Measurements from ENCODE around the gene ZNF236. TPM values are rescaled to one million over a fixed set of nuclear protein-coding genes. Genes with fewer than 3 reads are reported as not detected.

The ZNF236 gene
- total RNA-seq, 1 donor = 11.6 TPM

GRCh38 chr18:76914314-76914713, 92.0 kb downstream of the ZNF236 start:
- Histone ChIP-seq H3K4me2 (ENCODE audit: insufficient read depth, low read length) (no peak overlapping the region), H3K36me3 (ENCODE audit: insufficient read depth, low read length) (peaks cover 44% of the 10 kb centered on the region), H3K4me1 (ENCODE audit: insufficient read depth, low read length) (no peaks in the 10 kb centered on the region)

GRCh38 chr18:76914796-76915195, 92.4 kb downstream of the ZNF236 start:
- Histone ChIP-seq H3K4me2 (ENCODE audit: insufficient read depth, low read length) (no peak overlapping the region), H3K9me3 (ENCODE audit: low read depth, low read length) (no peaks in the 10 kb centered on the region), H3K79me2 (ENCODE audit: insufficient read depth, low read length) (no peaks in the 10 kb centered on the region), H3K27ac (ENCODE audit: low read depth, low read length) (no peak overlapping the region), H3K4me3 (ENCODE audit: insufficient read depth, low read length) (no peak overlapping the region), H3K4me1 (ENCODE audit: insufficient read depth, low read length) (no peaks in the 10 kb centered on the region), H4K20me1 (ENCODE audit: insufficient read depth, low read length) (no peaks in the 10 kb centered on the region), H3K36me3 (ENCODE audit: insufficient read depth, low read length) (peaks cover 44% of the 10 kb centered on the region), H3K27me3 (ENCODE audit: insufficient read depth, low read length) (no peaks in the 10 kb centered on the region), H2AFZ (ENCODE audit: low read length) (no peak overlapping the region)
- DNase-seq (ENCODE audit: insufficient read length, low spot score, missing footprints) = no peak
- no peak for TF ChIP-seq CTCF (IDR thresholded peaks at IDR 0.05; ENCODE audit: extremely low read depth, low read depth, low read length)

More at GRCh38 chr18:76914314-76914713, 92.0 kb downstream of the ZNF236 start:
- H3K27ac ChIP-seq (ENCODE audit: low read depth, low read length) = no peak overlapping the region
- H3K27me3 ChIP-seq (ENCODE audit: insufficient read depth, low read length) = no peaks in the 10 kb centered on the region
- no peak for DNase-seq (ENCODE audit: insufficient read length, low spot score, missing footprints)
- no peaks in the 10 kb centered on the region for H3K9me3 ChIP-seq (ENCODE audit: low read depth, low read length)
- H3K79me2 ChIP-seq (ENCODE audit: insufficient read depth, low read length) = no peaks in the 10 kb centered on the region
- H4K20me1 ChIP-seq (ENCODE audit: insufficient read depth, low read length) = no peaks in the 10 kb centered on the region
- no peak overlapping the region for H3K4me3 ChIP-seq (ENCODE audit: insufficient read depth, low read length)
- H2AFZ ChIP-seq (ENCODE audit: low read length) = no peak overlapping the region
- no peak for TF ChIP-seq CTCF (IDR thresholded peaks at IDR 0.05; ENCODE audit: extremely low read depth, low read depth, low read length)

GRCh38 chr18:76915456-76915855, 93.1 kb downstream of the ZNF236 start:
- Histone ChIP-seq H2AFZ (ENCODE audit: low read length) (no peak overlapping the region), H3K79me2 (ENCODE audit: insufficient read depth, low read length) (no peaks in the 10 kb centered on the region), H3K9me3 (ENCODE audit: low read depth, low read length) (no peaks in the 10 kb centered on the region), H3K4me2 (ENCODE audit: insufficient read depth, low read length) (no peak overlapping the region), H3K4me1 (ENCODE audit: insufficient read depth, low read length) (no peaks in the 10 kb centered on the region), H3K4me3 (ENCODE audit: insufficient read depth, low read length) (no peak overlapping the region), H3K27ac (ENCODE audit: low read depth, low read length) (no peak overlapping the region), H3K36me3 (ENCODE audit: insufficient read depth, low read length) (peaks cover 37% of the 10 kb centered on the region), H4K20me1 (ENCODE audit: insufficient read depth, low read length) (no peaks in the 10 kb centered on the region), H3K27me3 (ENCODE audit: insufficient read depth, low read length) (no peaks in the 10 kb centered on the region)
- no peak for DNase-seq (ENCODE audit: insufficient read length, low spot score, missing footprints)
- no peak for TF ChIP-seq CTCF (IDR thresholded peaks at IDR 0.05; ENCODE audit: extremely low read depth, low read depth, low read length)

GRCh38 chr18:76920974-76921373, 98.6 kb downstream of the ZNF236 start:
- DNase-seq (ENCODE audit: insufficient read length, low spot score, missing footprints) = no peak
- Histone ChIP-seq H3K36me3 (ENCODE audit: insufficient read depth, low read length) (peaks cover 18% of the 10 kb centered on the region), H4K20me1 (ENCODE audit: insufficient read depth, low read length) (no peaks in the 10 kb centered on the region), H3K9me3 (ENCODE audit: low read depth, low read length) (no peaks in the 10 kb centered on the region), H3K4me3 (ENCODE audit: insufficient read depth, low read length) (no peak overlapping the region), H3K79me2 (ENCODE audit: insufficient read depth, low read length) (no peaks in the 10 kb centered on the region), H3K27ac (ENCODE audit: low read depth, low read length) (no peak overlapping the region), H2AFZ (ENCODE audit: low read length) (no peak overlapping the region), H3K27me3 (ENCODE audit: insufficient read depth, low read length) (no peaks in the 10 kb centered on the region), H3K4me1 (ENCODE audit: insufficient read depth, low read length) (no peaks in the 10 kb centered on the region), H3K4me2 (ENCODE audit: insufficient read depth, low read length) (no peak overlapping the region)
- TF ChIP-seq CTCF (IDR thresholded peaks at IDR 0.05; ENCODE audit: extremely low read depth, low read depth, low read length) = no peak
